Measurements from ENCODE around the gene RDM1. TPM values are rescaled to one million over a fixed set of nuclear protein-coding genes. Genes with fewer than 3 reads are reported as not detected.

Gene RDM1
- total and polyA plus RNA-seq, 2 of the 4 experiments (the other 2 are of a cell fraction) = 0.18 TPM; not detected in 1

- no peak overlapping the region for H2AK9ac ChIP-seq (replicated peaks; ENCODE audit: low read depth, low read length, poor library complexity)
- H2BK15ac ChIP-seq (ENCODE audit: low read depth, low read length) = no peak overlapping the region
- H4K20me1 ChIP-seq (ENCODE audit: insufficient read depth, low read length) = no peaks in the 10 kb centered on the region
- no peaks in the 10 kb centered on the region for H3K4me1 ChIP-seq (ENCODE audit: control insufficient read depth, insufficient read depth, low read length)
- peak; percentile 21 for DNase-seq
- in situ Hi-C loops (cut with MboI; ENCODE audit: low sequenced_read_pairs) = no loop called here
- WGBS, 2 experiments (ENCODE audit: extremely low coverage in 2 of 2, insufficient read length in 1 of 2) = no CpG with 5 or more reads among the region's 12 CpGs
- POLR2A ChIA-PET (ENCODE audit: unreplicated experiment) = no interaction called here
- no peaks in the 10 kb centered on the region for H3K9me3 ChIP-seq (ENCODE audit: control insufficient read depth, insufficient read depth, low read length)
- no peak overlapping the region for H3K56ac ChIP-seq (ENCODE audit: extremely low read depth, insufficient read depth, low read length)
- no peaks in the 10 kb centered on the region for H3K9me1 ChIP-seq (ENCODE audit: insufficient read depth, low read length)
- peak; percentile 92 for ATAC-seq (ENCODE audit: low read depth)
- H2BK20ac ChIP-seq (ENCODE audit: low read depth, low read length) = no peak overlapping the region
- H3K27me3 ChIP-seq (ENCODE audit: control insufficient read depth, insufficient read depth, low read length) = no peaks in the 10 kb centered on the region; the same call in none of the 2 replicates
- intact Hi-C loops (cut with micrococcal nuclease) = no loop called here
- TF ChIP-seq SMC3 (IDR thresholded peaks at IDR 0.05; ENCODE audit: low read depth, low read length) (peak; percentile 27; the same call in 1 of the 2 replicates), RAD21 (IDR thresholded peaks at IDR 0.05; ENCODE audit: low read length) (peak; percentile 56), CEBPB (IDR thresholded peaks at IDR 0.05; ENCODE audit: low read depth, low read length) (no peak), CTCF (conservative IDR thresholded peaks at IDR 0.05; ENCODE audit: low read depth, low read length) (peak; percentile 59), NFE2L2 (IDR thresholded peaks at IDR 0.05; ENCODE audit: low read depth, low read length) (no peak)
- CTCF ChIA-PET = interaction anchor here (0.7 kb wide), 1 partner anchor 77 kb away, joined by 8 read pairs; no protein-coding TSS in a partner anchor
- no TSS peak for BruUV-seq (replicated peaks)
- H3K27ac ChIP-seq (ENCODE audit: insufficient read depth, low read length) = no peak overlapping the region
- no peaks in the 10 kb centered on the region for H3K79me1 ChIP-seq (ENCODE audit: low read depth in 1 of 2, low read length in 2 of 2)
- no peak overlapping the region for H4K91ac ChIP-seq (ENCODE audit: insufficient read depth, low read depth, low read length)
- dilution Hi-C loops (cut with HindIII; ENCODE audit: low sequenced_read_pairs, unreplicated experiment) = no loop called here
- H2AK5ac ChIP-seq (ENCODE audit: low read depth, low read length) = no peak overlapping the region
- H3K36me3 ChIP-seq (ENCODE audit: control insufficient read depth, insufficient read depth, low read length) = no peaks in the 10 kb centered on the region
- no peak overlapping the region for H3K23ac ChIP-seq (ENCODE audit: low read depth, low read length)
- H3K18ac ChIP-seq (ENCODE audit: low read depth, low read length) = no peak overlapping the region
- no peak overlapping the region for H4K8ac ChIP-seq (ENCODE audit: low read depth in 2 of 2, low read length in 2 of 2)
- H3K4me3 ChIP-seq (ENCODE audit: insufficient read depth, low read depth, low read length) = no peak overlapping the region
- H2BK120ac ChIP-seq (ENCODE audit: low read depth, low read length) = no peak overlapping the region
- no peak overlapping the region for H2BK5ac ChIP-seq (ENCODE audit: low read depth, low read length, poor library complexity, severe bottlenecking)
- no peak overlapping the region for H3K4ac ChIP-seq (ENCODE audit: low read depth, low read length)
- H2AFZ ChIP-seq (replicated peaks; ENCODE audit: low read length, poor library complexity) = peak overlapping the region; percentile 12
- H4K5ac ChIP-seq (ENCODE audit: low read depth, low read length) = no peak overlapping the region
- H3K14ac ChIP-seq (replicated peaks; ENCODE audit: low read depth, low read length) = no peak overlapping the region
- no peak overlapping the region for H3K9ac ChIP-seq (ENCODE audit: low read depth, low read length)
- 0 out of 2 replicates have a peak overlapping the region, but pooled peaks have one; percentile 8 for H3K4me2 ChIP-seq (ENCODE audit: low read depth, low read length)
Measured at GRCh38 chr17:35947156-35947585, 16.6 kb upstream of the RDM1 start.
